Endothelial cell of umbilical vein (primary cell): ENCODE results near the gene CD300LG. TPM values are rescaled to one million over a fixed set of nuclear protein-coding genes. Genes with fewer than 3 reads are reported as not detected.

Experiments used
- BruUV-seq: library from RNA; stranded (reverse); fragments of 400-500 nt; replicated peaks from 2 replicates; lab custom pipeline; 2021; lab: Mats Ljungman, UMichigan
- CTCF ChIA-PET: fragments of 300-600, 350-600 bp; sonication (Branson Sonifier 250); formaldehyde crosslinking; loops from one replicate; lab custom pipeline; 2021; ENCODE audit warnings: antibody characterized with exemption, inconsistent platforms; lab: Charles Lee
- POLR2A ChIA-PET: fragments of 300-600, 350-600 bp; sonication (Branson Sonifier 250); formaldehyde crosslinking; loops from one replicate; lab custom pipeline; 2021; ENCODE audit warnings: antibody characterized with exemption, inconsistent platforms; lab: Charles Lee
- DNase-seq: peaks from one replicate; pipeline ENCODE4 v3.0.0-alpha.2; 2011; ENCODE audit warnings: low read depth, low spot score
- FAIRE-seq: peaks from 2 replicates; lab custom pipeline; 2011; peaks lifted over from hg19 to GRCh38; lab: Jason Lieb, UNC
- H2AFZ ChIP-seq: 2 replicates; pipeline ENCODE4 v1.6.0; 2012; ENCODE audit warnings: low read depth, low read length, control low read depth, inconsistent platforms
- H3K27ac ChIP-seq: 2 replicates; pipeline ENCODE4 v1.5.1; 2011; ENCODE audit warnings: low read depth, mild to moderate bottlenecking, control low read depth, low read length, moderate library complexity; ENCODE audit not compliant: insufficient read depth
- H3K27me3 ChIP-seq, 2 experiments: 2 replicates each; pipeline versions ENCODE4 v1.6.0 to v1.6.1; 2011; ENCODE audit warnings: low read length in 2 of 2, mixed read lengths in 1 of 2; ENCODE audit not compliant: control insufficient read depth in 2 of 2, insufficient read depth in 2 of 2
- H3K36me3 ChIP-seq, 2 experiments: 2 replicates in 1 of 2; 3 replicates in 1 of 2; pipeline ENCODE4 v1.5.1; 2011; ENCODE audit warnings: low read length in 2 of 2, mild to moderate bottlenecking in 1 of 2, moderate library complexity in 1 of 2; ENCODE audit not compliant: control insufficient read depth in 2 of 2, insufficient read depth in 2 of 2; ENCODE audit errors: extremely low read depth in 1 of 2
- H3K4me1 ChIP-seq: 3 replicates; pipeline ENCODE4 v1.5.1; 2011; ENCODE audit warnings: mild to moderate bottlenecking, low read length; ENCODE audit not compliant: control insufficient read depth, insufficient read depth; ENCODE audit errors: extremely low read depth
- H3K4me2 ChIP-seq: 2 replicates; pipeline ENCODE4 v1.6.1; 2011; ENCODE audit warnings: low read length, control low read depth, mixed read lengths; ENCODE audit not compliant: insufficient read depth
- H3K4me3 ChIP-seq, 3 experiments: fragments of 200-600 bp in 1 of 3; sonication (generic), shearing (Covaris generic) in 1 of 3; replicated peaks in 1 of 3; 2 replicates each; pipeline ENCODE4 v1.5.1; 2011 to 2016; ENCODE audit warnings: control low read depth in 3 of 3, low read length in 3 of 3, mild to moderate bottlenecking in 2 of 3, inconsistent platforms in 1 of 3, low read depth in 1 of 3, moderate library complexity in 1 of 3; ENCODE audit not compliant: insufficient read depth in 1 of 3
- H3K79me2 ChIP-seq: 2 replicates; pipeline ENCODE4 v1.6.0; 2012; ENCODE audit warnings: low read length, inconsistent platforms; ENCODE audit not compliant: control insufficient read depth, insufficient read depth
- H3K9ac ChIP-seq: replicated peaks from 2 replicates; pipeline ENCODE3; 2011; ENCODE audit warnings: low read length, control low read depth; ENCODE audit not compliant: insufficient read depth; ENCODE audit errors: extremely low read depth
- H3K9me1 ChIP-seq: replicated peaks from 3 replicates; pipeline ENCODE4 v1.6.0; 2011; ENCODE audit warnings: mild to moderate bottlenecking, low read length; ENCODE audit not compliant: control insufficient read depth, insufficient read depth; ENCODE audit errors: extremely low read depth
- H3K9me3 ChIP-seq: replicated peaks from 2 replicates; pipeline ENCODE4 v1.5.1; 2012; ENCODE audit warnings: low read length, inconsistent platforms; ENCODE audit not compliant: control insufficient read depth, insufficient read depth
- H4K20me1 ChIP-seq: replicated peaks from 2 replicates; pipeline ENCODE3; 2011; ENCODE audit warnings: mild to moderate bottlenecking, low read length; ENCODE audit not compliant: control insufficient read depth, insufficient read depth; ENCODE audit errors: extremely low read depth
- EZH2 ChIP-seq: IDR thresholded peaks from 2 replicates; pipeline ENCODE4 v1.6.1; 2012; ENCODE audit warnings: borderline replicate concordance, low read depth, mild to moderate bottlenecking, moderate library complexity, low read length, inconsistent platforms; ENCODE audit not compliant: severe bottlenecking
- FOS ChIP-seq: IDR thresholded peaks from 2 replicates; pipeline ENCODE4 v1.6.1; 2011; ENCODE audit warnings: mild to moderate bottlenecking, low read length, moderate library complexity, borderline replicate concordance; ENCODE audit not compliant: insufficient read depth
- GATA2 ChIP-seq: IDR thresholded peaks from 2 replicates; pipeline ENCODE4 v1.7.0; 2011; ENCODE audit warnings: low read depth, mild to moderate bottlenecking, moderate library complexity, mixed read lengths, low read length; ENCODE audit not compliant: insufficient read length, insufficient read depth
- JUN ChIP-seq: IDR thresholded peaks from 2 replicates; pipeline ENCODE4 v1.6.1; 2011; ENCODE audit warnings: borderline replicate concordance, low read depth; ENCODE audit not compliant: insufficient read length, insufficient read depth
- MYC ChIP-seq: IDR thresholded peaks from one replicate; pipeline ENCODE4 v1.6.1; 2011; ENCODE audit warnings: mild to moderate bottlenecking, low read depth, low read length
- POLR2A ChIP-seq: IDR thresholded peaks from 2 replicates; pipeline ENCODE4 v1.6.1; 2012; ENCODE audit warnings: low read depth, mild to moderate bottlenecking, control low read depth, low read length
- POLR2AphosphoS5 ChIP-seq: IDR thresholded peaks from 2 replicates; pipeline ENCODE4 v1.6.1; 2012; ENCODE audit warnings: low read depth, mild to moderate bottlenecking, control low read depth, low read length, moderate library complexity; ENCODE audit not compliant: insufficient read depth
- dilution Hi-C: fragments of 300-500 bp; cut with MboI; formaldehyde crosslinking; loops from one replicate; pipeline ENCODE4 v1.15.0; 2019; ENCODE audit warnings: low sequenced_read_pairs; ENCODE audit not compliant: extremely low pct_ligation_motif_present
- intact Hi-C: fragments of 100-400 bp; cut with micrococcal nuclease; formaldehyde crosslinking; loops from one replicate; pipeline ENCODE4 v1.10.0; 2022
- polyA plus RNA-seq, 4 experiments: library from polyadenylated mRNA; depleted of rRNA in 3 of 4; stranded (reverse) in 3 of 4; unstranded in 1 of 4; fragments of >200 nt; gene quantifications; 2 replicates each; pipeline versions ENCODE4 v1.2.1 to v1.2.3, GENCODE V29; 2011 to 2012; ENCODE audit warnings: missing spikeins in 1 of 4
- total RNA-seq: library from RNA; stranded (reverse); gene quantifications from 2 replicates; pipeline ENCODE4 v1.2.3, GENCODE V29; 2021
- TF ChIP-seq, protein P1 (sequence below), 2 donors: IDR thresholded peaks; 1 replicate in 1 of 2; 2 replicates in 1 of 2; pipeline ENCODE4 v1.5.1; 2011; ENCODE audit warnings: low read length in 2 of 2, mild to moderate bottlenecking in 2 of 2, moderate library complexity in 2 of 2, control low read depth in 1 of 2, inconsistent platforms in 1 of 2, low read depth in 1 of 2; ENCODE audit not compliant: insufficient read depth in 1 of 2; ENCODE audit errors: extremely low read depth in 1 of 2
- TF ChIP-seq, protein P2 (sequence below): IDR thresholded peaks from 2 replicates; pipeline ENCODE4 v1.6.1; 2011; ENCODE audit not compliant: insufficient read depth, insufficient read length

CD300LG gene
- total and polyA plus RNA-seq, 2 donors (not counting 3 experiments of a cell fraction or from before 2014, with no cell fraction given) = not detected

DNA sequence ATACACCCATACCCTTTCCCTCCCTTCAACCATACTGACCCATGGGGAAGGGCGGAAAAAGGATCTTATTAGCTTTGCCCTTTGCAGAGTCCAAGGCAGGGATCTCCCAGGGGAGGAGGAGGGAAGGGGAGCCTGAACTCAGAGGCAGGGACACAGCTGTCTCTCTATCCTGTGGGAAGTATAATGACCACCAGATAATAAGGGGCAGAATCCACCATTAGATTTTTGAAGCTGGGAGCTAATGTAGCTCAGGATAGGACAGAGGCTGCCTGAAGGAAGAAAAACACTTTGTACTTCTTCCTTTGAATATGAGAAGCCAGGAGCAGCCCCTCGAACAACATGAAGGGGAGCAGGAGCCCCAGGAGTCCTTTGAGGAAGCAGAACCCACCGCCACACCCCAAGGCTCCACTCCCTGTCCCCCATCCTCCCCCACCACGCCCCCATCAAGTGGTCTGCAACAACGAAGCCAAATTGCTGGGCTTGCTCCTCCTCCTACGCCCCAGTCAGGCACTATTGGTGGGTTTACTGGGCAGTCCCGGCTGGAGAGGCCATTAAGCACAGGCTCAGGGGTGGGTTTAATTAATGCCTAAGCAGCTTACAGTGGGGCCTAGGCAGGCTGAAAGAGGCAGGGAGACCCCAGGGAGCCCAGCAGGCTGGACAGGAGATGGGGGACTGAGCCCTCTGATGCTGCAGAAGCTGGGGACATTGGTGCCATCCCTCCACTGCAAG is 55.0 kb downstream of the CD300LG start:
- Histone ChIP-seq H3K27ac (no peak overlapping the region), H4K20me1 (no peaks in the 10 kb centered on the region), H2AFZ (no peak overlapping the region), H3K27me3 (peaks cover 17 to 23% of the 10 kb centered on the region in 2 experiments), H3K36me3 (no peaks in the 10 kb centered on the region), H3K9ac (no peak overlapping the region), H3K4me2 (no peak overlapping the region), H3K9me1 (no peaks in the 10 kb centered on the region), H3K79me2 (no peaks in the 10 kb centered on the region), H3K4me3 (no peak overlapping the region), H3K9me3 (no peaks in the 10 kb centered on the region), H3K4me1 (peaks cover 6% of the 10 kb centered on the region)
- intact Hi-C loops (no loop called here), dilution Hi-C loops (no loop called here)
- ChIA-PET POLR2A (no interaction called here), CTCF (interaction anchor here (2.3 to 4.0 kb wide), 2 partner anchors 7 to 23 kb away, joined by 12 to 37 read pairs; no protein-coding TSS in a partner anchor)
- DNase-seq (no peak), FAIRE-seq (no peak)
- BruUV-seq = no TSS peak
- TF ChIP-seq POLR2AphosphoS5 (no peak), JUN (no peak), POLR2A (no peak)

DNA sequence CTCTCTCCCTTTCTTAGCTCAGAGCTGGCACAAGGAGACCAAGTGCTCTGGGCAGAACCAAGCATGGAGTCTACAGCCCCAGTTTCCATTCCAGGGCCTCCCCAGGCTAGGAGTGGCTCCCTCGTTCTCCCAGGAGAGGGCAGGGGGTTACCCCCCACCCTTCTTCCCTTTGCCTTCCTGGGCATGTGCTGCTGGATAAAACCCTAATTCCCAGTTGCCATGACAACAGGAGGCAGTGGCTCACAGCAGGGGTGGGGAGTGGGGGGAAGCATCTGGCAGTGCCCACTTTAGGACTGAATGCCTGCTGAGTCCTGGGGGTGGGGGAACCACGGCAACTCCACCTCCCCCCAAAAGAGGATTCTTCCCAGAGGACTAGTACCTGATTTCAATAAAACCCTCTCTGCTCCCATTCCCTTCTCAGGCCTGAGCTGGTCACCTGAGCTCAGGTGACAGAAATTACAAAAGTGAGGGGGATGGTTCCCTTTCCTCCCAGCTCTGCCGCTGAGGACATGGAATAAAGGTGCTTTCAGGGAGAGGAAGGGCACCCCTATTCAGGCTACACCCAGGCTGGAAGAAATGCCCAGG is 58.5 kb downstream of the CD300LG start:
- FAIRE-seq = no peak
- H4K20me1 ChIP-seq = no peaks in the 10 kb centered on the region
- H3K9me1 ChIP-seq = no peaks in the 10 kb centered on the region
- no peak overlapping the region for H3K27ac ChIP-seq
- no TSS peak for BruUV-seq
- no peak overlapping the region for H3K4me2 ChIP-seq
- dilution Hi-C loops (no loop called here), intact Hi-C loops (no loop called here)
- no peak for DNase-seq
- peaks cover 7% of the 10 kb centered on the region for H3K4me1 ChIP-seq
- no peak overlapping the region for H3K4me3 ChIP-seq
- peaks cover 36 to 51% of the 10 kb centered on the region in 2 experiments for H3K27me3 ChIP-seq
- CTCF ChIA-PET = interaction anchor here (0.9 to 1.8 kb wide), 2 partner anchors 25 to 38 kb away, joined by 4 to 6 read pairs; no protein-coding TSS in a partner anchor
- TF ChIP-seq POLR2A (no peak), JUN (no peak), FOS (no peak), POLR2AphosphoS5 (no peak), GATA2 (no peak), EZH2 (no peak), MYC (no peak)
- TF ChIP-seq, protein P1, sequence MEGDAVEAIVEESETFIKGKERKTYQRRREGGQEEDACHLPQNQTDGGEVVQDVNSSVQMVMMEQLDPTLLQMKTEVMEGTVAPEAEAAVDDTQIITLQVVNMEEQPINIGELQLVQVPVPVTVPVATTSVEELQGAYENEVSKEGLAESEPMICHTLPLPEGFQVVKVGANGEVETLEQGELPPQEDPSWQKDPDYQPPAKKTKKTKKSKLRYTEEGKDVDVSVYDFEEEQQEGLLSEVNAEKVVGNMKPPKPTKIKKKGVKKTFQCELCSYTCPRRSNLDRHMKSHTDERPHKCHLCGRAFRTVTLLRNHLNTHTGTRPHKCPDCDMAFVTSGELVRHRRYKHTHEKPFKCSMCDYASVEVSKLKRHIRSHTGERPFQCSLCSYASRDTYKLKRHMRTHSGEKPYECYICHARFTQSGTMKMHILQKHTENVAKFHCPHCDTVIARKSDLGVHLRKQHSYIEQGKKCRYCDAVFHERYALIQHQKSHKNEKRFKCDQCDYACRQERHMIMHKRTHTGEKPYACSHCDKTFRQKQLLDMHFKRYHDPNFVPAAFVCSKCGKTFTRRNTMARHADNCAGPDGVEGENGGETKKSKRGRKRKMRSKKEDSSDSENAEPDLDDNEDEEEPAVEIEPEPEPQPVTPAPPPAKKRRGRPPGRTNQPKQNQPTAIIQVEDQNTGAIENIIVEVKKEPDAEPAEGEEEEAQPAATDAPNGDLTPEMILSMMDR (IDR thresholded peaks at IDR 0.05; ENCODE audit: extremely low read depth in 1 of 2, insufficient read depth in 1 of 2, low read depth in 1 of 2, low read length in 2 of 2) = no peak
- TF ChIP-seq, protein P2, sequence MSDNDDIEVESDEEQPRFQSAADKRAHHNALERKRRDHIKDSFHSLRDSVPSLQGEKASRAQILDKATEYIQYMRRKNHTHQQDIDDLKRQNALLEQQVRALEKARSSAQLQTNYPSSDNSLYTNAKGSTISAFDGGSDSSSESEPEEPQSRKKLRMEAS = no peak
- H3K9me3 ChIP-seq = no peaks in the 10 kb centered on the region
- POLR2A ChIA-PET = no interaction called here
- H3K79me2 ChIP-seq = no peaks in the 10 kb centered on the region
- H3K9ac ChIP-seq = no peak overlapping the region
- no peaks in the 10 kb centered on the region for H3K36me3 ChIP-seq
- no peak overlapping the region for H2AFZ ChIP-seq
